DND-41 (cell line): ENCODE results near the gene CCDC81.

ENCODE experiments used
- ATAC-seq: fragments of 200-7000 bp; cut with Tn5 transposase; 3 replicates; pipeline ENCODE4 v1.9.1; 2021; ENCODE audit warnings: low read depth; ENCODE audit not compliant: insufficient read depth
- DNase-seq: peaks from one replicate; pipeline ENCODE4 v3.0.0-alpha.2; 2020
- H2AFZ ChIP-seq: 2 replicates; pipeline ENCODE4 v1.6.0; 2012; ENCODE audit warnings: low read depth, low read length
- H3K27ac ChIP-seq: 2 replicates; pipeline ENCODE4 v1.5.1; 2012; ENCODE audit warnings: low read length, inconsistent platforms
- H3K27me3 ChIP-seq: fragments of 200-600 bp; sonication (generic); 2 replicates; pipeline ENCODE4 v1.6.0; 2012; ENCODE audit warnings: low read length, mild to moderate bottlenecking, inconsistent platforms; ENCODE audit not compliant: insufficient read depth, poor library complexity
- H3K36me3 ChIP-seq: 2 replicates; pipeline ENCODE4 v1.5.1; 2012; ENCODE audit warnings: low read length, inconsistent platforms; ENCODE audit not compliant: insufficient read depth
- H3K4me1 ChIP-seq: 2 replicates; pipeline ENCODE4 v1.5.1; 2012; ENCODE audit warnings: mild to moderate bottlenecking, low read length; ENCODE audit not compliant: insufficient read depth
- H3K4me2 ChIP-seq: 2 replicates; pipeline ENCODE4 v1.6.0; 2012; ENCODE audit warnings: mild to moderate bottlenecking, moderate library complexity, low read length, inconsistent platforms; ENCODE audit not compliant: insufficient read depth
- H3K4me3 ChIP-seq, 2 experiments: fragments of 200-600 bp in 1 of 2; shearing (Covaris generic) in 1 of 2; 2 replicates each; pipeline ENCODE4 v1.5.1; 2012 to 2016; ENCODE audit warnings: inconsistent platforms in 2 of 2, low read length in 2 of 2, mild to moderate bottlenecking in 2 of 2, low read depth in 1 of 2, moderate library complexity in 1 of 2
- H3K79me2 ChIP-seq: 2 replicates; pipeline ENCODE4 v1.6.0; 2012; ENCODE audit warnings: low read length, inconsistent platforms; ENCODE audit not compliant: insufficient read depth
- H3K9ac ChIP-seq: 2 replicates; pipeline ENCODE4 v1.6.0; 2012; ENCODE audit warnings: low read depth, mild to moderate bottlenecking, inconsistent platforms, low read length, moderate library complexity
- H3K9me3 ChIP-seq: 2 replicates; pipeline ENCODE4 v1.5.1; 2012; ENCODE audit warnings: low read length, moderate library complexity, mild to moderate bottlenecking, inconsistent platforms; ENCODE audit not compliant: insufficient read depth, severe bottlenecking
- H4K20me1 ChIP-seq: 2 replicates; pipeline ENCODE4 v1.6.0; 2012; ENCODE audit warnings: low read length; ENCODE audit not compliant: insufficient read depth
- CTCF ChIP-seq: IDR thresholded peaks from 2 replicates; pipeline ENCODE4 v1.5.1; 2012; ENCODE audit warnings: borderline replicate concordance, low read length, moderate library complexity, mild to moderate bottlenecking; ENCODE audit not compliant: poor library complexity, severe bottlenecking; ENCODE audit errors: extremely low read depth
- EZH2 ChIP-seq: IDR thresholded peaks from 3 replicates; pipeline ENCODE4 v1.6.1; 2012; ENCODE audit warnings: borderline replicate concordance, low read depth, mild to moderate bottlenecking, moderate library complexity, low read length, inconsistent platforms; ENCODE audit not compliant: severe bottlenecking

Gene CCDC81

GRCh38 chr11:86435711-86436110 lies 61.0 kb downstream of the CCDC81 start:
- Histone ChIP-seq H3K27me3 (peaks cover 5% of the 10 kb centered on the region), H3K4me2 (no peak overlapping the region), H3K27ac (no peak overlapping the region), H3K36me3 (no peaks in the 10 kb centered on the region), H3K9me3 (no peaks in the 10 kb centered on the region), H3K4me1 (no peaks in the 10 kb centered on the region), H3K4me3 (no peak overlapping the region), H2AFZ (no peak overlapping the region), H3K79me2 (no peaks in the 10 kb centered on the region), H3K9ac (no peak overlapping the region), H4K20me1 (no peaks in the 10 kb centered on the region)
- DNase-seq (no peak), ATAC-seq (no peak)
- TF ChIP-seq CTCF (no peak), EZH2 (no peak)

- Histone ChIP-seq H3K9ac (no peak overlapping the region), H3K36me3 (no peaks in the 10 kb centered on the region), H4K20me1 (no peaks in the 10 kb centered on the region), H3K79me2 (no peaks in the 10 kb centered on the region), H3K4me3 (no peak overlapping the region), H3K4me2 (no peak overlapping the region), H3K27ac (no peak overlapping the region), H2AFZ (no peak overlapping the region), H3K27me3 (peaks cover 5% of the 10 kb centered on the region), H3K4me1 (no peaks in the 10 kb centered on the region), H3K9me3 (no peaks in the 10 kb centered on the region)
- DNase-seq (no peak), ATAC-seq (no peak)
- TF ChIP-seq CTCF (no peak), EZH2 (no peak)
Measured at GRCh38 chr11:86438685-86439084, 64.0 kb downstream of the CCDC81 start.

GRCh38 chr11:86440305-86440716 lies 65.6 kb downstream of the CCDC81 start:
- Histone ChIP-seq H3K9me3 (no peaks in the 10 kb centered on the region), H3K4me1 (no peaks in the 10 kb centered on the region), H3K4me3 (no peak overlapping the region), H3K79me2 (no peaks in the 10 kb centered on the region), H2AFZ (no peak overlapping the region), H3K27me3 (peaks cover 5% of the 10 kb centered on the region), H3K4me2 (no peak overlapping the region), H3K27ac (no peak overlapping the region), H4K20me1 (no peaks in the 10 kb centered on the region), H3K9ac (no peak overlapping the region), H3K36me3 (no peaks in the 10 kb centered on the region)
- DNase-seq (no peak), ATAC-seq (no peak)
- TF ChIP-seq EZH2 = no peak
- no peak for TF ChIP-seq CTCF

- no peak overlapping the region for H2AFZ ChIP-seq
- peaks cover 4% of the 10 kb centered on the region for H3K27me3 ChIP-seq
- no peaks in the 10 kb centered on the region for H3K4me1 ChIP-seq
- no peaks in the 10 kb centered on the region for H4K20me1 ChIP-seq
- H3K36me3 ChIP-seq = no peaks in the 10 kb centered on the region
- H3K79me2 ChIP-seq = no peaks in the 10 kb centered on the region
- ATAC-seq (no peak), DNase-seq (no peak)
- no peaks in the 10 kb centered on the region for H3K9me3 ChIP-seq
- TF ChIP-seq CTCF (no peak), EZH2 (no peak)
- H3K27ac ChIP-seq = no peak overlapping the region
- H3K4me3 ChIP-seq = no peak overlapping the region
- no peak overlapping the region for H3K9ac ChIP-seq
- H3K4me2 ChIP-seq = no peak overlapping the region
Measured at GRCh38 chr11:86440843-86441242, 66.2 kb downstream of the CCDC81 start.
